ENCODE data around the gene CDC25B. TPM values are rescaled to one million over a fixed set of nuclear protein-coding genes. Genes with fewer than 3 reads are reported as not detected.

CDC25B gene
- total and polyA plus RNA-seq, 2 donors (not counting 3 experiments of a cell fraction or from before 2014, with no cell fraction given): 46.7 to 76.5 TPM

- H3K27me3 ChIP-seq (ENCODE audit: control insufficient read depth in 2 of 2, insufficient read depth in 2 of 2, low read length in 2 of 2): no peaks in the 10 kb centered on the region
- dilution Hi-C loops (cut with MboI; ENCODE audit: extremely low pct_ligation_motif_present, low sequenced_read_pairs): no loop called here
- H3K79me2 ChIP-seq (ENCODE audit: control insufficient read depth, insufficient read depth, low read length): no peaks in the 10 kb centered on the region
- H3K27ac ChIP-seq (ENCODE audit: insufficient read depth, low read depth, low read length): no peak overlapping the region
- H3K9me3 ChIP-seq (replicated peaks; ENCODE audit: control insufficient read depth, insufficient read depth, low read length): no peaks in the 10 kb centered on the region
- ChIA-PET POLR2A (no interaction called here), CTCF (interaction anchor here (0.6 to 5.7 kb wide), 8 partner anchors 11 to 764 kb away, joined by 4 to 76 read pairs (median 6); partner anchors contain the start of genes ADISSP, CENPB and SPEF1)
- no peak overlapping the region for H2AFZ ChIP-seq (ENCODE audit: low read depth, low read length)
- intact Hi-C loops (cut with micrococcal nuclease): no loop called here
- TF ChIP-seq EZH2 (IDR thresholded peaks at IDR 0.05; ENCODE audit: borderline replicate concordance, low read depth, low read length, severe bottlenecking) (no peak), FOS (IDR thresholded peaks at IDR 0.05; ENCODE audit: borderline replicate concordance, insufficient read depth, low read length) (no peak), POLR2A (IDR thresholded peaks at IDR 0.05; ENCODE audit: low read depth, low read length) (no peak), MYC (IDR thresholded peaks at IDR 0.05; ENCODE audit: low read depth, low read length) (no peak), CTCF (IDR thresholded peaks at IDR 0.05; ENCODE audit: extremely low read depth in 1 of 2, insufficient read depth in 1 of 2, low read depth in 1 of 2, low read length in 2 of 2) (no peak), GATA2 (IDR thresholded peaks at IDR 0.05; ENCODE audit: insufficient read depth, insufficient read length, low read depth, low read length) (no peak), MAX (IDR thresholded peaks at IDR 0.05; ENCODE audit: insufficient read depth, insufficient read length) (no peak), JUN (IDR thresholded peaks at IDR 0.05; ENCODE audit: borderline replicate concordance, insufficient read depth, insufficient read length, low read depth) (no peak), POLR2AphosphoS5 (IDR thresholded peaks at IDR 0.05; ENCODE audit: insufficient read depth, low read depth, low read length) (no peak)
- BruUV-seq (replicated peaks): no TSS peak
- no peaks in the 10 kb centered on the region for H3K9me1 ChIP-seq (replicated peaks; ENCODE audit: control insufficient read depth, extremely low read depth, insufficient read depth, low read length)
- FAIRE-seq (no peak), DNase-seq (ENCODE audit: low read depth, low spot score) (no peak)
- H3K4me2 ChIP-seq (ENCODE audit: insufficient read depth, low read length): no peak overlapping the region
- H3K4me1 ChIP-seq (ENCODE audit: control insufficient read depth, extremely low read depth, insufficient read depth, low read length): no peaks in the 10 kb centered on the region
- H3K4me3 ChIP-seq (replicated peaks in 1 of 3; ENCODE audit: insufficient read depth in 1 of 3, low read depth in 1 of 3, low read length in 3 of 3): no peak overlapping the region
- H4K20me1 ChIP-seq (replicated peaks; ENCODE audit: control insufficient read depth, extremely low read depth, insufficient read depth, low read length): no peaks in the 10 kb centered on the region
- H3K36me3 ChIP-seq (ENCODE audit: control insufficient read depth in 2 of 2, extremely low read depth in 1 of 2, insufficient read depth in 2 of 2, low read length in 2 of 2): peaks cover 0 to 12% of the 10 kb centered on the region in 2 experiments
- H3K9ac ChIP-seq (replicated peaks; ENCODE audit: extremely low read depth, insufficient read depth, low read length): no peak overlapping the region
These were observed 40.8 kb upstream of the CDC25B start for GRCh38 chr20:3755269-3755668.
